GM12892 (cell line): ENCODE measurements around the gene TMEM35B.
"Not testable (repeated sequence)": the region's sequence is repeated elsewhere in the genome, so short reads cannot be mapped to it uniquely, and the experiment has no call there.

Experiments
- DNase-seq: peaks from one replicate; pipeline ENCODE4 v3.0.0; 2011; ENCODE audit not compliant: insufficient read length
- FAIRE-seq: peaks from 2 replicates; lab custom pipeline; 2011; peaks lifted over from hg19 to GRCh38; lab: Jason Lieb, UNC
- POLR2A ChIP-seq: IDR thresholded peaks from 2 replicates; pipeline ENCODE4 v1.6.1; 2011; ENCODE audit warnings: low read depth, low read length, control low read depth
- POLR2AphosphoS5 ChIP-seq: IDR thresholded peaks from 2 replicates; pipeline ENCODE4 v1.6.1; 2011; ENCODE audit warnings: low read depth, low read length, control low read depth
- TAF1 ChIP-seq: IDR thresholded peaks from 2 replicates; pipeline ENCODE4 v1.6.1; 2011; ENCODE audit warnings: low read depth, mild to moderate bottlenecking, control low read depth, low read length, borderline replicate concordance

Gene TMEM35B

DNA sequence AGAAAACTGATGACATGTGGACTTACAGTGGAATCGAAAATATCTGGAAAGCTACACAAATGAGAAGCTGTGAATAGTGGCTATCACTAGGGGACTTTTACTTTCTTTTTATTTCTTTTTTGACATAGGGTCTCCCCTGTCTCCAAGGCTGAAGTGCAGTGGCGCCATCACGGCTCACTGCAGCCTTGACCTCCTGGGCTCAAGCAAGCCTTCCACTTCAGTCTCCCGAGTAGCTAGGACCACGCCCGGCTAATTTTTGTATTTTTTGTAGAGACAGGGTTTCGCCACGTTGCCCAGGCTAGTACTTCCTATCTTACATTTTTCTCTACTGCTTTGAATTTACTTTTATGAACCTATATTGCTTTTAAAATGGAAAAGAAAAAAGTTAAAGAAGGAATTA, 10.5 kb downstream of the TMEM35B start:
- no peak for TF ChIP-seq TAF1
- TF ChIP-seq POLR2A = no peak
- TF ChIP-seq POLR2AphosphoS5 = no peak
- no peak for DNase-seq
- no peak for FAIRE-seq

DNA sequence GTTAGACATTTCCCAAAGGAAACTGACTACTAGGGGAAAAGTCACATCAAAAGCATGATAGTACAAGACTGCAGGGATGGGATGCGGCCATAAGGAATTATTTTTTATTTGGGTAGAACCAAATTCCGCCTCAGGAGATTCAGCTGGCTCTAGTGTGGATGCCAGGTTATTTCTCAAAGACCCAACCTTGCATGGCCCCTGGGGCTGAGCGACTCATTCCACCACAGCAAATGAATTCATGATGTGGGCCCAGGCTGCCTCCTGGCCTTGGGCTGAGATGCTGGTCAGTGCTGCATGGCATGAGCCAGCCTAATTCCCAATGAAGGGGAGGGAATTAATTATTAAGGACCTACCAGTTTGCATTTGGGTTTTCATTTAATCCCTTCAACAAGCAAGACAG, 11.8 kb downstream of the TMEM35B start:
- TF ChIP-seq POLR2AphosphoS5 = no peak
- TF ChIP-seq TAF1 = no peak
- no peak for TF ChIP-seq POLR2A
- no peak for FAIRE-seq
- DNase-seq = no peak

DNA sequence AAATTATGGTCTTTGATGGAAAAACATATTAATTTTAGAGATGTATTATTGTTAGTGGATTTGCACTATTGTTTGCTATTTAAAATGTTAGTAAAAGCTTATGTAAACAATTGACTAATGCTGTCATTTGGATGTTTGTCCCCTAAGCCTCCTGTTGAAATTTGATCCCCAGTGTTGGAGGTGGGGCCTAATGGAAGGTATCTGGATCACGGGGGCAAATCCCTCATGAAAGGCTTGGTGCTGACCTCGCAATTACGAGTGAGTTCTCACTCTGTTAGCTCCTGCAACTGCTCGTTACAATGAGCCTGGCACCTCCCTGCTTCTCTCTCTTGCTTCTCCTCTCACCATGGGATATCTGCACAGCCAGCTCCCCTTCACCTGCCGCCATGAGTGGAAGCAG, 14.3 kb downstream of the TMEM35B start:
- TF ChIP-seq POLR2AphosphoS5 (no peak), POLR2A (no peak), TAF1 (no peak)
- no peak for FAIRE-seq
- DNase-seq = no peak

DNA sequence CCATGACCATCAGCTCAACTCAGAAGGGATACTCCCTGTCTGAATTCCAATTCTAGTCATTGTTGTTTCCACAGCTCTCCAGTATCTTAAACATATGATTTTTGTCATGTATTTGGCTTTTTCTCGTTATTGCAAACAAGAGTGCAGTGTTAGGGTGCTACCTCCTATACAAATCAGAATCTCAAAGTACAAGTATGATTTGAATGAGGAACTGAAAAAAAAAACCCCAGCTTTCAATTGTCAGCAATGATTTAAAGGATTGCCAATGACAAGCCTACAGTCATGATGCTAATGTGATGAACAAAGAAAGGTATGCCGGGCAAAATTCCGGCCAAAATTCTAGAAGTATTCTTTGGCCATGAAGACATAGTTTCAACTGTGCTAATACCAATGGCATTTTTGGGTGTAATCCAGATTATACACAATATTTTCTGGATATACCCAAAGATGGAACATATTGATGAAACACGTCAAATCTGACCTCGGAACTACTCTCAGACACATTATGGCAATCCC, 14.9 kb downstream of the TMEM35B start:
- TF ChIP-seq POLR2AphosphoS5 (no peak), TAF1 (no peak), POLR2A (no peak)
- no peak for DNase-seq
- no peak for FAIRE-seq

DNA sequence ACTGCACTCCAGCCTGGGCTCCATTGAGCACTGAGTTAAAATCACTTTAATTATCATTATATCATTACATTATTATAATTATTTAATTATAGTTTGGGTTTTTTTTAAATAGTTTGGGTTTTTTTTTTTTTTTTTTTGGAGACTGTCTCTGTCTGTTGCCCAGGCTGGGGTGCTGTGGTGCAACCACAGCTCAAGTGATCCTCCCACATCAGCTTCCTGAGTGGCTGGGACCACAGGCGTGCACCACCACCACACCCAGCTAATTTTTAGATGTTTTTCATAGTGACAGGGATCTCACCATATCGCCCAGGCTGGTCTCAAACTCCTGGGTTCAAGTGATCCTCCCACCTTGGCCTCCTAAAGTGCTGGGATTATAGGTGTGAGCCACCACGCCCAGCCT, 16.9 kb downstream of the TMEM35B start:
- not testable (repeated sequence) for DNase-seq, FAIRE-seq

DNA sequence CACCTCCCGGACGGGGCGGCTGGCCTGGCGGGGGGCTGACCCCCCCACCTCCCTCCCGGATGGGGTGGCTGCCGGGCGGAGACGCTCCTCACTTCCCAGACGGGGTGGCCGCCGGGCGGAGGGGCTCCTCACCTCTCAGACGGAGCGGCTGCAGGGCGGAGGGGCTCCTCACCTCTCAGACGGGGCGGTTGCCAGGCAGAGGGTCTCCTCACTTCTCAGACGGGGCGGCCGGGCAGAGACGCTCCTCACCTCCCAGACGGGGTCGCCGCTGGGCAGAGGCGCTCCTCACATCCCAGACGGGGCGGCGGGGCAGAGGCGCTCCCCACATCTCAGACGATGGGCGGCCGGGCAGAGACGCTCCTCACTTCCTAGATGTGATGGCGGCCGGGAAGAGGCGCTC, 17.5 kb downstream of the TMEM35B start:
- FAIRE-seq, DNase-seq: not testable (repeated sequence)

DNA sequence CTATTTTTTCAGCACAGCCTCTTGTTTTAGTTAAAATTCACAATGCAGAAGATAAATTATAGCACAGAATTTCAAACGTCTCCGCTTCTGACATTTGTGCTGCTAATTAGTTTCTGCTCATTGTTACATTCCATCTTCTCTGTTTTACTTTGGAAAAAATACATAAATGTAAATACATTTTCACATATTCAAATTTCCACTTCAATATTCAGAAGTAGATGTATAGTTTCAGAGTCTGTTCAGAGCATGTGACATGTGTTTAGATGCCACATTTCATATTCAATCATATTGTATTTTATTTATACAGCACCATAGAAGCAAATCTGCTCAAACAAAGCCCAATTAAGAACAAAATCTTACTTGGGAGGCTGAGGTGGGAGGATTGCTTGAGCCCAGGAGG, 19.6 kb downstream of the TMEM35B start:
- TF ChIP-seq POLR2AphosphoS5 (no peak), TAF1 (no peak), POLR2A (no peak)
- DNase-seq (no peak), FAIRE-seq (no peak)

DNA sequence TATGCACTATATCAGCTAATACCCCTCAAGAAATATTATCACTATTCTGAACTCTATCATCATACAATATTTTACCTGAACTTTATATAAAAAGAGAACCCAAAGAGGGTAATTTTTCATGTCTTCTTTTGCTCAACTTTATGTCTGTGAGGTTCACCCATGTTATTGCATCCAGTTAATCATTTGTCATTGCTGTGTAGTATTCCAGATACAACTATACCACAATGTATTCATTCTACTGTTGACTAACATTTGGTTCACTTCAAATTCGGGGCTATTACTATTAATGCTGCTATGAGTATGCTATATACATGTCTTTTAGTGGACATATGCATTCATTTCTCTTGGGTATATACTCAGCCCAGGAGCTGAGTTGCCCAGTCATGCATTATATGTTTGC, 34.7 kb downstream of the TMEM35B start:
- DNase-seq (no peak), FAIRE-seq (no peak)
- no peak for TF ChIP-seq TAF1

DNA sequence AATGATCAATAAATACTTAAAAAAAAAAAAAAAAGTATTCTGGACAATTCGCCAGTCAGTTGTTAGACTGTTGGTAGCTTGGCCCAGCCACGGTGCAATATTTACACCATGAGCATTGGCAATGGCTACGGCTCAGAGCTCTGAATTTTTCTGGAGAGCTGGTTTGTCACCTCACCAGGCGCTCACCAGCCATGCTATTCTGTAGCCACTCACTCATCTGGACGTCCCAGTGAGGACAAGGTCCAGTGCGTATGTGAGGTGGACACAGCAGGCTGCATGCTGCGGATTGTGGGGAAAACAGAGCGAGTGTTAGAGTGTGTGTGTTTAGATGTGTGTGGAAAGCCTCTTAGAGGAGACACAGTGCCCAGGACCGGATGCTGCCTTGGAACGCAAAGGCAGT, 36.4 kb downstream of the TMEM35B start:
- FAIRE-seq, DNase-seq: not testable (repeated sequence)

DNA sequence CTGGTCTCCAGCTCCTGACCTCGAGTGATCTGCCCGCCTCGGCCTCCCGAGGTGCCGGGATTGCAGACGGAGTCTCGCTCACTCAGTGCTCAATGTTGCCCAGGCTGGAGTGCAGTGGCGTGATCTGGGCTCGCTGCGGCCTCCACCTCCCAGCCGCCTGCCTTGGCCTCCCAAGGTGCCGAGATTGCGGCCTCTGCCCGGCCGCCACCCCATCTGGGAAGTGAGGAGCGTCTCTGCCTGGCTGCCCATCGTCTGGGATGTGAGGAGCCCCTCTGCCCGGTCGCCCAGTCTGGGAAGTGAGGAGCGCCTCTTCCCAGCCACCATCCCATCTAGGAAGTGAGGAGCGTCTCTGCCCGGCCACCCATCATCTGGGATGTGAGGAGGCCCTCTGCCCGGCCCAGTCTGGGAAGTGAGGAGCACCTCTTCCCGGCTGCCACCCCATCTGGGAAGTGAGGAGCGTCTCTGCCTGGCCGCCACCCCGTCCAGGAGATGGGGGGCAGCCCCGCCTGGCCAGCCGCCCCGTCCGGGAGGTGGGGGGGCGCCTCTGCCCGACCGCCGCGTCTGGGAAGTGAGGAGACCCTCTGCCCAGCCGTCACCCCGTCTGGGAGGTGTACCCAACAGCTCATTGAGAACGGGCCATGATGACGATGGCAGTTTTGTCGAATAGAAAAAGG, 37.4 kb downstream of the TMEM35B start:
- not testable (repeated sequence) for DNase-seq, FAIRE-seq

DNA sequence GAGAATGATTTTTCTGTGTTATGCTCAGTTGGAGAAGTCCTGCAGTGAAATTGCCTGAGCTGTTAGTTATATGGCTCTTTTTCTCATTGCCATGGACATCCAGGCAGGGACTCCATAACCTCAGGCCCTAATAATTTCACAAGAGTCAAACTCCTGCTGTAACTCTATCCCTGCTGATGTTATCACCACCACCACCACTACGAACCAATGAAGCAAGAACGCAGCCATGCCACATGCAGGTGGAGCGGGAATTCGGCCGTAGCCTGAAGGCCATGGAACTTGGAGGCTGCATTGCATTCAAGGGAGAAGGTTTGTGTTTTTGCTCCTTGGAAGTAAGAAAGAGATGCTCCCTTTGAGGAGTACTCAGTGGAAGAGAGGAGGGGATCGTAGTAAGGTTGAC, 38.9 kb downstream of the TMEM35B start:
- DNase-seq (no peak), FAIRE-seq (no peak)
- TF ChIP-seq POLR2A (no peak), TAF1 (no peak), POLR2AphosphoS5 (no peak)

DNA sequence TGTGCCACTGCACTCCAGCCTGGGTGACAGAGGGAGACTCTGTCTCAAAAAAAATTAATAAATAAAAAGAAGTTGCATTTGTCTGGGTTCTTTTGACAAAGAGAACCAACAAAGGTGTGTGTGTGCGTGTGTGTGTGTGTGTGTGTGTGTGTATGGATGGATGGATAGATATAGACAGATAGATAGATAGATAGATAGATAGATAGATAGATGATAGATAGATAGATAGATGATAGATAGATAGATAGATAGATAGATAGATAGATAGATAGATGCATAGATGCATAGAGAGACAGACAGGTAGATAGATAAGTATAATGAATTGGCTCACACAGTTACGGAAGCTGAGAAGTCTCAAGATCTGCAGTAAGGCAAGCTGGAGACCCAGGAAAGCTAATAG, 43.3 kb downstream of the TMEM35B start:
- not testable (repeated sequence) for DNase-seq, FAIRE-seq
